Activated CD4-positive, alpha-beta T cell treated with anti-CD3 and anti-CD28 coated beads for 36 hours (primary cell): Measurements from ENCODE around the gene TRIM25. TPM values are rescaled to one million over a fixed set of nuclear protein-coding genes. Genes with fewer than 3 reads are reported as not detected.

Source experiments
- total RNA-seq, 2 experiments: library from RNA; stranded (reverse); gene quantifications; one replicate each; pipeline ENCODE4 v1.2.3, GENCODE V29; 2021

TRIM25 gene
- total RNA-seq, 2 experiments from 2014 or later, result 173 to 241 TPM

Other genes with a start within 250 kb of the TRIM25 start
- 1 to 10 TPM; 4.0 to 5.0 TPM for gene C17orf67, start 80.1 kb downstream of the TRIM25 start, total RNA-seq
- gene DGKE, start 79.9 kb downstream of the TRIM25 start, total RNA-seq, result 10 to 100 TPM; 22.4 to 27.4 TPM
- 10 to 100 TPM; 20.9 to 21.3 TPM for gene COIL, start 47.0 kb upstream of the TRIM25 start, total RNA-seq
- gene SCPEP1, start 64.1 kb upstream of the TRIM25 start, total RNA-seq, result 10 to 100 TPM in 1 of 2 experiments, 1 to 10 TPM in 1; 9.7 to 14.8 TPM
- 10 to 100 TPM; 27.0 to 29.8 TPM for gene AKAP1, start 171.2 kb upstream of the TRIM25 start, total RNA-seq